Activated CD8-positive, alpha-beta T cell treated with anti-CD3 and anti-CD28 coated beads for 36 hours (primary cell): ENCODE measurements around the gene OGFR. TPM values are rescaled to one million over a fixed set of nuclear protein-coding genes. Genes with fewer than 3 reads are reported as not detected.

ENCODE experiments used
- ATAC-seq: fragments of 200-7000 bp; cut with Tn5 transposase; one replicate; pipeline ENCODE4 v1.10.0; 2021; ENCODE audit warnings: mild to moderate bottlenecking, moderate library complexity
- CTCF ChIA-PET: fragments of 350-600 bp; sonication (Branson Sonifier 250); formaldehyde crosslinking; loops from one replicate; lab custom pipeline; 2021; ENCODE audit warnings: antibody characterized with exemption; lab: Charles Lee
- POLR2A ChIA-PET: fragments of 350-600 bp; sonication (Branson Sonifier 250); formaldehyde crosslinking; loops from one replicate; lab custom pipeline; 2021; ENCODE audit warnings: antibody characterized with exemption; lab: Charles Lee
- DNase-seq: peaks from one replicate; pipeline ENCODE4 v3.0.0-alpha.2; 2020
- H3K27ac Mint-ChIP-seq: one replicate; pipeline ENCODE4 v1.8.0; 2021; ENCODE audit warnings: mild to moderate bottlenecking, mixed read lengths
- H3K27me3 Mint-ChIP-seq: one replicate; pipeline ENCODE4 v1.8.0; 2021; ENCODE audit warnings: mixed read lengths
- H3K36me3 Mint-ChIP-seq: one replicate; pipeline ENCODE4 v1.8.0; 2021; ENCODE audit warnings: low read depth, mixed read lengths
- H3K4me1 Mint-ChIP-seq: one replicate; pipeline ENCODE4 v1.8.0; 2021; ENCODE audit warnings: low read depth, mixed read lengths
- H3K4me3 Mint-ChIP-seq: one replicate; pipeline ENCODE4 v1.8.0; 2021; ENCODE audit warnings: mild to moderate bottlenecking, moderate library complexity, mixed read lengths
- H3K9me3 Mint-ChIP-seq: one replicate; pipeline ENCODE4 v1.8.0; 2021; ENCODE audit warnings: mixed read lengths
- intact Hi-C: fragments of 100-400 bp; cut with micrococcal nuclease; formaldehyde crosslinking; loops from one replicate; pipeline ENCODE4 v1.10.0; 2022
- total RNA-seq, 2 experiments: library from RNA; stranded (reverse); gene quantifications; one replicate each; pipeline ENCODE4 v1.2.3, GENCODE V29; 2021
- TF ChIP-seq, protein P1 (sequence below): fragments of 200-600 bp; IDR thresholded peaks from one replicate; pipeline ENCODE4 v1.8.0; 2022; ENCODE audit warnings: antibody characterized with exemption, mild to moderate bottlenecking

Gene OGFR
- total RNA-seq, 2 experiments from 2014 or later: 53.6 to 55.2 TPM

DNA sequence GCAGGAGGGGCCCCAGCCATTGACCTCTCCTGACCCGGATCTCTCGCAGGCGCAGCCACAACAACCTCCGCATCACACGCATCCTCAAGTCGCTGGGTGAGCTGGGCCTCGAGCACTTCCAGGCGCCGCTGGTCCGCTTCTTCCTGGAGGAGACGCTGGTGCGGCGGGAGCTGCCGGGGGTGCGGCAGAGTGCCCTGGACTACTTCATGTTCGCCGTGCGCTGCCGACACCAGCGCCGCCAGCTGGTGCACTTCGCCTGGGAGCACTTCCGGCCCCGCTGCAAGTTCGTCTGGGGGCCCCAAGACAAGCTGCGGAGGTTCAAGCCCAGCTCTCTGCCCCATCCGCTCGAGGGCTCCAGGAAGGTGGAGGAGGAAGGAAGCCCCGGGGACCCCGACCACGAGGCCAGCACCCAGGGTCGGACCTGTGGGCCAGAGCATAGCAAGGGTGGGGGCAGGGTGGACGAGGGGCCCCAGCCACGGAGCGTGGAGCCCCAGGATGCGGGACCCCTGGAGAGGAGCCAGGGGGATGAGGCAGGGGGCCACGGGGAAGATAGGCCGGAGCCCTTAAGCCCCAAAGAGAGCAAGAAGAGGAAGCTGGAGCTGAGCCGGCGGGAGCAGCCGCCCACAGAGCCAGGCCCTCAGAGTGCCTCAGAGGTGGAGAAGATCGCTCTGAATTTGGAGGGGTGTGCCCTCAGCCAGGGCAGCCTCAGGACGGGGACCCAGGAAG lies 7.7 kb downstream of the OGFR start:
- ATAC-seq (no peak), DNase-seq (no peak)
- POLR2A ChIA-PET: no interaction called here
- Mint-ChIP-seq H3K9me3 (no peaks in the 10 kb centered on the region), H3K27ac (no peak overlapping the region), H3K4me1 (peaks cover 11% of the 10 kb centered on the region), H3K27me3 (peaks cover 12% of the 10 kb centered on the region), H3K36me3 (peaks cover 16% of the 10 kb centered on the region), H3K4me3 (no peak overlapping the region)
- intact Hi-C loops: no loop called here
- TF ChIP-seq, protein P1, sequence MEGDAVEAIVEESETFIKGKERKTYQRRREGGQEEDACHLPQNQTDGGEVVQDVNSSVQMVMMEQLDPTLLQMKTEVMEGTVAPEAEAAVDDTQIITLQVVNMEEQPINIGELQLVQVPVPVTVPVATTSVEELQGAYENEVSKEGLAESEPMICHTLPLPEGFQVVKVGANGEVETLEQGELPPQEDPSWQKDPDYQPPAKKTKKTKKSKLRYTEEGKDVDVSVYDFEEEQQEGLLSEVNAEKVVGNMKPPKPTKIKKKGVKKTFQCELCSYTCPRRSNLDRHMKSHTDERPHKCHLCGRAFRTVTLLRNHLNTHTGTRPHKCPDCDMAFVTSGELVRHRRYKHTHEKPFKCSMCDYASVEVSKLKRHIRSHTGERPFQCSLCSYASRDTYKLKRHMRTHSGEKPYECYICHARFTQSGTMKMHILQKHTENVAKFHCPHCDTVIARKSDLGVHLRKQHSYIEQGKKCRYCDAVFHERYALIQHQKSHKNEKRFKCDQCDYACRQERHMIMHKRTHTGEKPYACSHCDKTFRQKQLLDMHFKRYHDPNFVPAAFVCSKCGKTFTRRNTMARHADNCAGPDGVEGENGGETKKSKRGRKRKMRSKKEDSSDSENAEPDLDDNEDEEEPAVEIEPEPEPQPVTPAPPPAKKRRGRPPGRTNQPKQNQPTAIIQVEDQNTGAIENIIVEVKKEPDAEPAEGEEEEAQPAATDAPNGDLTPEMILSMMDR: no peak
- CTCF ChIA-PET: interaction anchor here (1.5 kb wide), 2 partner anchors 11 to 165 kb away, joined by 3 to 4 read pairs; no protein-coding TSS in a partner anchor

DNA sequence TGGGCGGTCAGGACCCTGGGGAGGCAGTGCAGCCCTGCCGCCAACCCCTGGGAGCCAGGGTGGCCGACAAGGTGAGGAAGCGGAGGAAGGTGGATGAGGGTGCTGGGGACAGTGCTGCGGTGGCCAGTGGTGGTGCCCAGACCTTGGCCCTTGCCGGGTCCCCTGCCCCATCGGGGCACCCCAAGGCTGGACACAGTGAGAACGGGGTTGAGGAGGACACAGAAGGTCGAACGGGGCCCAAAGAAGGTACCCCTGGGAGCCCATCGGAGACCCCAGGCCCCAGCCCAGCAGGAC lies 8.2 kb downstream of the OGFR start:
- DNase-seq (no peak), ATAC-seq (no peak)
- H3K4me3 Mint-ChIP-seq: no peak overlapping the region
- POLR2A ChIA-PET: no interaction called here
- CTCF ChIA-PET: no interaction called here
- H3K27me3 Mint-ChIP-seq: peaks cover 12% of the 10 kb centered on the region
- peaks cover 13% of the 10 kb centered on the region for H3K36me3 Mint-ChIP-seq
- TF ChIP-seq, protein P1: no peak
- no peak overlapping the region for H3K27ac Mint-ChIP-seq
- intact Hi-C loops: no loop called here
- peaks cover 6% of the 10 kb centered on the region for H3K4me1 Mint-ChIP-seq
- no peaks in the 10 kb centered on the region for H3K9me3 Mint-ChIP-seq

DNA sequence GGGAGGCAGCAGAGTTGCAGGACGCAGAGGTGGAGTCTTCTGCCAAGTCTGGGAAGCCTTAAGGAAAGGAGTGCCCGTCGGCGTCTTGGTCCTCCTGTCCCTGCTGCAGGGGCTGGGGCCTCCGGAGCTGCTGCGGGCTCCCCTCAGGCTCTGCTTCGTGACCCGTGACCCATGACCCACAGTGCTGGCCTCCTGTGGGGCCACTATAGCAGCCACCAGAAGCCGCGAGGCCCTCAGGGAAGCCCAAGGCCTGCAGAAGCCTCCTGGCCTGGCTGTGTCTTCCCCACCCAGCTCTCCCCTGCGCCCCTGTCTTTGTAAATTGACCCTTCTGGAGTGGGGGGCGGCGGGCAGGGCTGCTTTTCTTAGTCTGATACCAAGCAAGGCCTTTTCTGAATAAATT lies 9.0 kb downstream of the OGFR start:
- Mint-ChIP-seq H3K9me3 (no peaks in the 10 kb centered on the region), H3K27ac (no peak overlapping the region), H3K27me3 (peaks cover 15% of the 10 kb centered on the region), H3K4me3 (no peak overlapping the region), H3K36me3 (peaks cover 9% of the 10 kb centered on the region), H3K4me1 (peaks cover 2% of the 10 kb centered on the region)
- ATAC-seq (no peak), DNase-seq (no peak)
- intact Hi-C loops: no loop called here
- CTCF ChIA-PET: no interaction called here
- TF ChIP-seq, protein P1: no peak
- POLR2A ChIA-PET: no interaction called here

DNA sequence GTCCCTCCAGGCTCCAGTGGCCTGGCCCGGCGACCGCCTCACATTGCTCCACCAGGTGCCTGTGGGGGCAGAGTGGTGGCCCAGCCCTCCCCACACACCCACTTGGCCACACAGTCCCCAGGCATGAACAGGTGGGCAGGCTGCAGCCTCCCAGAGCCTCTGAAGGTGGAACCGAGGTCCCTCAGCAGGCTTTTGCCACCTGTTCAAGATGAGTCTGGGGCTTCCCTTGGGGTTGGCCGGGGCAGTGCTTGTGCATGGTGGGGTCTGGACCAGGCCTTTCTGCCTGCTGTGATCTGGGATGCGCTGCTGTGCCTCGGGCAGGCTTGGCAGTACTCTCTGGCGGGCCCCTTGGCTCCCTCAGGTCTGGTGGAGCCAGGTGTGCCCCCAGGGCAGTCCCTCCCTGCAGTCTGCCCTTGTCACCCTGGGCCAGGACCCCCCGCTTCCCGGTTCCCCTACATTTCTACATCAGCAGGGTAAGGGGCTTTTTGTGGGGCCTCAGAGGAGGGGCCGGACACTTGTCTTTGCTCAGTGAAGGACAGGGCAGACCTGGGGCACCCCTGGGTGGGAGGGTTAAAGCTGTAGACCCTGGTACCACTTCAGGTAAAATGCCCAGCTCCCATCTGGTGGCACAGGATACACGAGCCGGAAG lies 9.5 kb downstream of the OGFR start:
- intact Hi-C loops: no loop called here
- H3K4me3 Mint-ChIP-seq: no peak overlapping the region

DNA sequence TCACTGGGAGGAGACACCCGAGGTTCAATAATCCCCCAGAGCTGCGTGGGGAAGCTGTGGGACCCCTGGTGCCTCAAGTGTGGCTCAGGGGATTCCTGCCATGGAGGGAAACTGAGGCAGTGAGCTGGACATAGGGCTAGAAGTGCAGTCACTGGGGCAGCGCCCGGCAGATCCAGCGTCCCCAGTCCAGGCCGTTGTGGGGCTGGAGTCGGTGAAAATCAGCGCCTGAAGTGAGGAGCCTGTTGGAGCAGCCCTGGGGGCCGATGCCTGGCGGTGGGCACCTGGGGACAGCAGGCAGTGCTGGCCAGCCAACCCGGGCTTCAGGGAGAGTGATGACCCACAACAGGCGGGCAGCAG lies 10.1 kb downstream of the OGFR start:
- intact Hi-C loops: no loop called here
- peaks cover 2% of the 10 kb centered on the region for H3K4me1 Mint-ChIP-seq
- ATAC-seq: no peak
- ChIA-PET CTCF (no interaction called here), POLR2A (interaction anchor here (0.9 to 2.5 kb wide), 4 partner anchors 9 to 432 kb away, joined by 3 to 11 read pairs (median 4); partner anchors contain the start of gene OGFR)
- no peak overlapping the region for H3K27ac Mint-ChIP-seq
- DNase-seq: no peak
- no peak overlapping the region for H3K4me3 Mint-ChIP-seq
- H3K27me3 Mint-ChIP-seq: peaks cover 15% of the 10 kb centered on the region
- H3K36me3 Mint-ChIP-seq: peaks cover 3% of the 10 kb centered on the region
- TF ChIP-seq, protein P1: no peak
- no peaks in the 10 kb centered on the region for H3K9me3 Mint-ChIP-seq

More for the DNA sequence above, 9.5 kb downstream of the OGFR start:
- Mint-ChIP-seq H3K9me3 (no peaks in the 10 kb centered on the region), H3K36me3 (peaks cover 7% of the 10 kb centered on the region), H3K27ac (no peak overlapping the region), H3K4me1 (peaks cover 2% of the 10 kb centered on the region), H3K27me3 (peaks cover 15% of the 10 kb centered on the region)
- no peak for DNase-seq
- no peak for ATAC-seq
- TF ChIP-seq, protein P1: no peak
- POLR2A ChIA-PET: interaction anchor here (1.7 to 2.5 kb wide), 2 partner anchors 9 to 10 kb away, joined by 6 to 11 read pairs; partner anchors contain the start of gene OGFR
- CTCF ChIA-PET: no interaction called here
